Heart right ventricle (tissue), 16 donors: ENCODE measurements around the gene HHATL. TPM values are rescaled to one million over a fixed set of nuclear protein-coding genes. Genes with fewer than 3 reads are reported as not detected.

ENCODE experiments used
- ATAC-seq, 8 donors: fragments of 200-7000 bp; cut with Tn5 transposase; one replicate each; pipeline ENCODE4 v1.9.1; 2020; ENCODE audit warnings: mild to moderate bottlenecking in 8 of 8, moderate library complexity in 8 of 8, moderate number of reproducible peaks in 1 of 8
- DNase-seq, 2 donors: peaks; one replicate each; pipeline ENCODE4 v3.0.0-alpha.2; 2020
- H3K27ac ChIP-seq, 10 donors: fragments of 200-600 bp; sonication (generic) in 2 of 10; one replicate each; pipeline versions ENCODE4 v1.5.0 to v1.8.0; 2020 to 2022; ENCODE audit warnings: mild to moderate bottlenecking in 3 of 10
- H3K27me3 ChIP-seq, 7 donors: fragments of 200-600 bp; one replicate each; pipeline ENCODE4 v1.8.0; 2021 to 2022; ENCODE audit warnings: mild to moderate bottlenecking in 2 of 7
- H3K36me3 ChIP-seq, 9 donors: fragments of 200-600 bp; sonication (generic) in 1 of 9; one replicate each; pipeline versions ENCODE4 v1.5.0 to v1.8.0; 2020 to 2022; ENCODE audit warnings: mild to moderate bottlenecking in 2 of 9
- H3K4me1 ChIP-seq, 9 donors: fragments of 200-600 bp; sonication (generic) in 1 of 9; one replicate each; pipeline versions ENCODE4 v1.5.0 to v1.8.0; 2020 to 2022; ENCODE audit warnings: mild to moderate bottlenecking in 4 of 9
- H3K4me3 ChIP-seq, 10 donors: fragments of 200-600 bp; sonication (generic) in 2 of 10; one replicate each; pipeline versions ENCODE4 v1.5.0 to v1.8.0; 2020 to 2022; ENCODE audit warnings: mild to moderate bottlenecking in 7 of 10, moderate library complexity in 2 of 10
- H3K9me3 ChIP-seq, 11 donors: fragments of 200-600 bp in 10 of 11; sonication (generic) in 2 of 11; one replicate each; pipeline versions ENCODE4 v1.5.0 to v1.8.0; 2013 to 2022; ENCODE audit warnings: mild to moderate bottlenecking in 2 of 11, control low read depth in 1 of 11, moderate library complexity in 1 of 11
- WGBS, 2 donors: extraction: QIAGEN DNeasy Blood & Tissue Kit; methylation state at CpG; one replicate each; pipeline ENCODE4 v1.1.7; 2013; ENCODE audit warnings: inconsistent platforms in 1 of 2; 5-methylcytosine and 5-hydroxymethylcytosine counted together
- intact Hi-C, 10 donors: fragments of 100-400 bp; cut with DNase I; formaldehyde crosslinking; loops; one replicate each; pipeline versions ENCODE4 v1.11.1 to v1.14.2; 2022
- polyA plus RNA-seq, 2 donors: library from polyadenylated mRNA; stranded (reverse); fragments of 200-250 nt; gene quantifications; one replicate each; pipeline ENCODE4 v1.2.3, GENCODE V29; 2013
- total RNA-seq, 10 donors: library from RNA; stranded (reverse); fragmentation: NEBNext Ultra II Directional in 3 of 10; extraction: Animal tissue kit (Norgen Biotek cat#: 25700) in 3 of 10; gene quantifications; one replicate each; pipeline versions ENCODE4 v1.2.1 to v1.2.4, GENCODE V29; 2021 to 2023
- TF ChIP-seq, protein P1 (sequence below), 9 donors: fragments of 200-600 bp; sonication (generic) in 2 of 9; IDR thresholded peaks; one replicate each; pipeline versions ENCODE4 v1.5.0 to v1.8.0; 2021 to 2022; ENCODE audit warnings: antibody characterized with exemption in 9 of 9, mild to moderate bottlenecking in 5 of 9, moderate library complexity in 1 of 9
- donor health status: Arrhythmogenic right ventricular cardiomyopathy.
- donor health status: ischemic (EF 13 %, LVEDD 7.1; RV severe dilation, severe dysfunction).
- donor health status: healthy with polysubstance abuse.
- donor health status: DM: no; HTN: yes; CAD: no.
- donor health status: DM: no; HTN: no; CAD: no.
- donor health status: ischemic (EF 25% LVEDD 6.9; RV normal size, moderate dysfunction).
- donor health status: ischemic (EF 25% LVEDD 5.7; RV mildly dilated, moderate dysfunction).
- donor health status: healthy.
- donor health status: DM: yes; HTN: yes; CAD: no.
- donor health status: Ischemic cardiomyopathy.
- donor health status: ischemic (EF 35%, LVEDD 5.7; RV mildly dilated, moderate dysfunction).
- donor health status: nonischemic (EF 11% LVEDD 7.7; RV severe dilation, severe dysfunction).
- donor health status: DM: yes; HTN: yes; CAD: no.
- donor health status: PGD.
- donor health status: ischemic (EF 29% LVEDD 5.4; RV normal size, mild dysfunction).
- donor health status: nonischemic (EF 23%, LVEDD 6.1; RV moderate dilation, normal function).

Gene HHATL
- total and polyA plus RNA-seq, 12 donors, result 332 to 2,035 (median 624) TPM

DNA sequence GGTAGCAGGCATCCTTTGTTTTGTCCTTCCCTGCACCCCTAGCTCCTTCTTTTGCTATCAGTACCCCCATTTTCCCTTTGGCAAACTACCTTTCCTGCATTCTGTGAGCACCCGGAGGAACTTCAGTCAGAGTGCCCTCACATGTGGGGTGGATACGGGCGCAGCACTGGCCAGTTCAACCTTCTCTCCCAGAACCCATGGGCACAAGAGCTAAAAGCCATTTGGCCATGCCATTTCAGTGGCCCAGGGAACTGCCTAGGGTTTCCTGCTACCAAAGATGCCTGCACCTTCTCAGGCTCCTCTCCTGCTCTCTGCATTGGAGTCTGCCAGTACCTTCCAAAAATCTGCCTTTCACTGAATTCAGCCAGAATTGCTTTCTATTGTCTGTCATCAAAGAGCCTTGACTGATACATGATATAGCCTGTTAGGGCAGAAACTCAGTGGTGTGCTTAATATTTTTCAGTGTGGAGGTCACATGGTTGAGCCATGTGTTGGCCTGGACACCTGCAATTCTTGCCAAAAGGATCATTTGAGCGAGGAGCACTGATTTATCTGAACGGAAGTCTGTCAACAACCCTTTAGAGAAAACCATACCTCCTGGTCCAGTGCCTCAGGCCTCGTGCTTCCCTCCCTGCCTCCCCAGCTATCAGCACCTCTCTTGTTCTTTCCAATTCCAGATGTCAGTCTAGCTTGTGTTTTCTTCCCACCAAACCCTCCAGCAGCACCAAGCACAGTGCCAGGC, 27.0 kb upstream of the HHATL start:
- ATAC-seq (peak; percentile 41 to 90 (median 74)), DNase-seq (peak in 1 of 2 donors; percentile 53)
- TF ChIP-seq, protein P1, sequence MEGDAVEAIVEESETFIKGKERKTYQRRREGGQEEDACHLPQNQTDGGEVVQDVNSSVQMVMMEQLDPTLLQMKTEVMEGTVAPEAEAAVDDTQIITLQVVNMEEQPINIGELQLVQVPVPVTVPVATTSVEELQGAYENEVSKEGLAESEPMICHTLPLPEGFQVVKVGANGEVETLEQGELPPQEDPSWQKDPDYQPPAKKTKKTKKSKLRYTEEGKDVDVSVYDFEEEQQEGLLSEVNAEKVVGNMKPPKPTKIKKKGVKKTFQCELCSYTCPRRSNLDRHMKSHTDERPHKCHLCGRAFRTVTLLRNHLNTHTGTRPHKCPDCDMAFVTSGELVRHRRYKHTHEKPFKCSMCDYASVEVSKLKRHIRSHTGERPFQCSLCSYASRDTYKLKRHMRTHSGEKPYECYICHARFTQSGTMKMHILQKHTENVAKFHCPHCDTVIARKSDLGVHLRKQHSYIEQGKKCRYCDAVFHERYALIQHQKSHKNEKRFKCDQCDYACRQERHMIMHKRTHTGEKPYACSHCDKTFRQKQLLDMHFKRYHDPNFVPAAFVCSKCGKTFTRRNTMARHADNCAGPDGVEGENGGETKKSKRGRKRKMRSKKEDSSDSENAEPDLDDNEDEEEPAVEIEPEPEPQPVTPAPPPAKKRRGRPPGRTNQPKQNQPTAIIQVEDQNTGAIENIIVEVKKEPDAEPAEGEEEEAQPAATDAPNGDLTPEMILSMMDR (IDR thresholded peaks at IDR 0.05), result no peak
- H3K4me3 ChIP-seq, result no peak overlapping the region
- peak overlapping the region; percentile 56 to 83 (median 76) for H3K27ac ChIP-seq
- H3K27me3 ChIP-seq, result no peaks in the 10 kb centered on the region
- H3K4me1 ChIP-seq, result peaks cover 0 to 40% (median 20%) of the 10 kb centered on the region in 9 donors
- intact Hi-C loops, result no loop called here
- no peaks in the 10 kb centered on the region for H3K36me3 ChIP-seq
- 43 to 55% methylated on average over 6 of the region's 6 CpGs for WGBS, 2 donors
- H3K9me3 ChIP-seq, result peaks cover 0 to 5% (median 0%) of the 10 kb centered on the region in 11 donors

DNA sequence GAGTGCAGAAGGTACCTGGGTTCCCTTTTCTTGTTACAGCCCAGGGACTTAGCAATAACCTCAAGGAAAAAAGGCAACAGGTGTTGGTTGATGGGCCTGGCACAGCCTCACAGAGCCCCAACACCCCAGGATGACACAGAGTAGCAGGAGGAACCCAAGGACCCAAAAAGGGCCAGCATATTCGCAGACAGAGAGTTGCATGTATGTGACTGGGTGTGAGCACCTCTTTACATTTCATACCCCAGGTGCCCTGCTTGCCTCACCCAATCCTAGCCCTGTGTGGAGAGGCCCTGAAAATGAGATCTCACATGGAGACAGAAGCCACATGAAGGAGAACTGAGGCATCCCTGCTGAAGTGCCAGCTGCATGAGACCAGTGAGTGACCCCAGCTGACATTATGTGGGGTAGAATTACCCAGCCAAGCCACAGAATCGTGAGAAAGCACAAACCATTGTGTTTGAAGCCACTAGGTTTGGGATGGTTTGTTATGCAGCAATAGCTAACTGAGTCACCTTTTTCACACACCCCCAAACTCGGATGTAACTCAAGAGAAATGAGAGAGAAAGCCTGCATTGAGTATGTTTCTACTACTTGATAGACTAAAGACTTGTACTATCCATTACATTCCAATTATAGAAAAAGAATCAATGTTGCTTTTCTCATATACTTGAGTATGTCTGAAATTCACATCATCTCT, 26.2 kb upstream of the HHATL start:
- ATAC-seq, result peak in 1 of 8 donors; percentile 21
- peaks cover 0 to 40% (median 20%) of the 10 kb centered on the region in 9 donors for H3K4me1 ChIP-seq
- no peaks in the 10 kb centered on the region for H3K27me3 ChIP-seq
- DNase-seq, result no peak
- peaks cover 0 to 5% (median 0%) of the 10 kb centered on the region in 11 donors for H3K9me3 ChIP-seq
- H3K4me3 ChIP-seq, result no peak overlapping the region
- 81 to 84% methylated on average over 3 of the region's 3 CpGs for WGBS, 2 donors
- no peaks in the 10 kb centered on the region for H3K36me3 ChIP-seq
- TF ChIP-seq, protein P1 (IDR thresholded peaks at IDR 0.05), result no peak
- intact Hi-C loops, result no loop called here
- H3K27ac ChIP-seq, result peak overlapping the region in 8 of 10 donors; percentile 11 to 83 (median 77)

DNA sequence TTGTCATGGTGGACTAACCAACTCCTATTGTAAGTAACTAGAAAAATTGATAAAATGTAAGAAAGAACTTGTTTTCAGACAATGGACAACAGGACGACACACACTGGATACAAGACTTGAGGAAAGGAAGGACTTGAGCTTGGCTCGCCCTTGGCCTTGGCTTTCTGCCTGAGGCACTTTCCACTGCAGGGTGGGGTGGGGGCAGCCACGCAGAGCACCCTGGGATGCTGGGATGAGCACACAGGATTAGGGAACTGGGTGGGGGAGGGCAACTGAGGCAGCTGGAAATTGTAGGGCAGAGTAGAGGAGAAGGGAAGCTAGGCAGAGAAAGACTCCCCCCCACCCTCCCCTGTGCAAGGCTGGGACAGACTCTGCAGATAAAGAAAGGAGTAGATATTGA, 25.5 kb upstream of the HHATL start:
- 6% methylated on average over 3 of the region's 3 CpGs for WGBS, 2 donors
- H3K27ac ChIP-seq, result peak overlapping the region in 9 of 10 donors; percentile 0 to 83 (median 77)
- TF ChIP-seq, protein P1 (IDR thresholded peaks at IDR 0.05), result no peak
- intact Hi-C loops, result no loop called here
- H3K4me3 ChIP-seq, result no peak overlapping the region
- H3K4me1 ChIP-seq, result peaks cover 0 to 43% (median 21%) of the 10 kb centered on the region in 9 donors
- DNase-seq (peak; percentile 63 to 66), ATAC-seq (peak; percentile 36 to 77 (median 64))
- peaks cover 0 to 5% (median 0%) of the 10 kb centered on the region in 11 donors for H3K9me3 ChIP-seq
- no peaks in the 10 kb centered on the region for H3K36me3 ChIP-seq
- H3K27me3 ChIP-seq, result no peaks in the 10 kb centered on the region

DNA sequence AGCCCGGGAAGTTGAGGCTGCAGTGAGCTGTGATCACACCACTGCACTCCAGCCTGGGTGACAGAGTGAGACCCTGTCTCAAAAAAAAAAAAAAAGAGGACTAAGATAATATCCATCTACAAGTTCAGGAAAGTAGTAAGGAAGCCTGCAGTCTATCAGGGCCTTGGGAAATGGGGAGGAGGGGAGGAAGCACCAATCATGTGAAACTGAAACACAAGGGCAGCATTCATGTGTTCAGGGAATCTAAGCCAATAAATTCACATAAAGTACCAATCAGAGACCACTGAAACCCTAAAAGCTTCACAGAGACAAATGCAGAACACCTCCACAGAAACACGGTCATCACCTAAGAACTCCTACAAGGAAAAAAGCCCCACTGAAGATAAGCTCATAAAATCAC, 22.9 kb upstream of the HHATL start:
- Histone ChIP-seq H3K27ac (no peak overlapping the region), H3K36me3 (no peaks in the 10 kb centered on the region), H3K4me1 (peaks cover 0 to 53% (median 17%) of the 10 kb centered on the region in 9 donors), H3K9me3 (peaks cover 0 to 5% (median 0%) of the 10 kb centered on the region in 11 donors), H3K27me3 (no peaks in the 10 kb centered on the region), H3K4me3 (no peak overlapping the region)
- TF ChIP-seq, protein P1 (IDR thresholded peaks at IDR 0.05), result no peak
- intact Hi-C loops, result no loop called here
- no peak for ATAC-seq
- 89 to 90% methylated on average over 2 of the region's 2 CpGs for WGBS, 2 donors
- no peak for DNase-seq
